ENCODE measurements around the gene MCM5. TPM values are rescaled to one million over a fixed set of nuclear protein-coding genes. Genes with fewer than 3 reads are reported as not detected.

The MCM5 gene
- total RNA-seq, 2 experiments from 2014 or later, result 21.6 to 22.6 TPM

DNA sequence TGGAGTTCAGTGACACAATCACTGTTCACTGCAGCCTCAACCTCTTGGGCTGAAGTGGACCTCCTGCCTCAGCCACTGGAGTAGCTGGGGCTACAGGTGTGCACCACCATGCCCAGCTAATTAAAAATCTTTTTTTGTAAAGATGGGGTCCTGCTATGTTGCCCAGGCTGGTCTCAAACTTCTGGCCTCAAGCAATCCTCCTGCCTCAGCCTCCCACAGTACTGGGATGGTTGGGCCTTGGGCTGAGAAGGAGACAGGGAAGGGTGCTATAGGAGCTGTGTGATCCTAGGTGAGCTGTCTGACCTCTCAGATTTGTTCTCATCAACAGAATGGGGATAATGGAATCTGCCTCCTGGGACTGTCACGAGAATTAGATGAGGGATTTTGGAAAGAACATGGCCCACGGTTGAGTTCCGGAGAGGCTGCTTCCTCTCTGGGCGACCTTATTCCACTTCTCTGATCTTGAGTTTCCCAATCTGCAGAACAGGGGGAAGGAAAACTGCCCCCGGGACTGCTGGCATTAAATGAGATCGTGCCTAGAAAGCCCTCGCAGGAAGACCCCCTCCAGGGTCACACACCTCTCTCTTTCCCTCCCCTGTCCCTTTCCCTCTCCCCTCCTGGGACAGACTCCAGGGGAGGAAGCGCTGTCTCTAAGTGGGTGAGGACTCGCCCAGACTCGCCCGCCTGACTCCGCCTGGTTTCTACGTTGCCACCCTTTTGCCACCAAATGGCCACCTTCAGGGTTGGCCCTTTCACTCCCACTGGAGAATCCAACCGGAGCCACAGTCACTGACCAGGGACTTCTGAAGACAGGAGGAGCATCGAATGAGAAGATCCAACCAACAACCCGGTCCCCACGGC lies 50.1 kb downstream of the MCM5 start:
- Mint-ChIP-seq H3K36me3 (ENCODE audit: low read depth) (no peaks in the 10 kb centered on the region), H3K27ac (no peak overlapping the region), H3K4me1 (ENCODE audit: low read depth) (no peaks in the 10 kb centered on the region), H3K27me3 (no peaks in the 10 kb centered on the region), H3K4me3 (no peak overlapping the region), H3K9me3 (no peaks in the 10 kb centered on the region)
- CTCF ChIA-PET, result no interaction called here
- TF ChIP-seq, protein P1, sequence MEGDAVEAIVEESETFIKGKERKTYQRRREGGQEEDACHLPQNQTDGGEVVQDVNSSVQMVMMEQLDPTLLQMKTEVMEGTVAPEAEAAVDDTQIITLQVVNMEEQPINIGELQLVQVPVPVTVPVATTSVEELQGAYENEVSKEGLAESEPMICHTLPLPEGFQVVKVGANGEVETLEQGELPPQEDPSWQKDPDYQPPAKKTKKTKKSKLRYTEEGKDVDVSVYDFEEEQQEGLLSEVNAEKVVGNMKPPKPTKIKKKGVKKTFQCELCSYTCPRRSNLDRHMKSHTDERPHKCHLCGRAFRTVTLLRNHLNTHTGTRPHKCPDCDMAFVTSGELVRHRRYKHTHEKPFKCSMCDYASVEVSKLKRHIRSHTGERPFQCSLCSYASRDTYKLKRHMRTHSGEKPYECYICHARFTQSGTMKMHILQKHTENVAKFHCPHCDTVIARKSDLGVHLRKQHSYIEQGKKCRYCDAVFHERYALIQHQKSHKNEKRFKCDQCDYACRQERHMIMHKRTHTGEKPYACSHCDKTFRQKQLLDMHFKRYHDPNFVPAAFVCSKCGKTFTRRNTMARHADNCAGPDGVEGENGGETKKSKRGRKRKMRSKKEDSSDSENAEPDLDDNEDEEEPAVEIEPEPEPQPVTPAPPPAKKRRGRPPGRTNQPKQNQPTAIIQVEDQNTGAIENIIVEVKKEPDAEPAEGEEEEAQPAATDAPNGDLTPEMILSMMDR (IDR thresholded peaks at IDR 0.05), result no peak
- Histone ChIP-seq H3K4me3 (ENCODE audit: low read length) (no peak overlapping the region), H3K27ac (ENCODE audit: low read depth in 1 of 2, low read length in 2 of 2) (no peak overlapping the region), H3K27me3 (ENCODE audit: control insufficient read depth in 1 of 2, insufficient read depth in 2 of 2, low read length in 2 of 2) (no peaks in the 10 kb centered on the region), H3K36me3 (ENCODE audit: insufficient read depth, low read length) (no peaks in the 10 kb centered on the region), H3K9me3 (ENCODE audit: control insufficient read depth in 1 of 2, insufficient read depth in 1 of 2, low read length in 2 of 2) (no peaks in the 10 kb centered on the region), H3K4me1 (ENCODE audit: insufficient read depth, low read length) (peaks cover 11% of the 10 kb centered on the region)
- ATAC-seq (ENCODE audit: poor library complexity) (no peak), DNase-seq (no peak)
- POLR2A ChIA-PET, result no interaction called here
- intact Hi-C loops (cut with DNase I, micrococcal nuclease), result no loop called here

DNA sequence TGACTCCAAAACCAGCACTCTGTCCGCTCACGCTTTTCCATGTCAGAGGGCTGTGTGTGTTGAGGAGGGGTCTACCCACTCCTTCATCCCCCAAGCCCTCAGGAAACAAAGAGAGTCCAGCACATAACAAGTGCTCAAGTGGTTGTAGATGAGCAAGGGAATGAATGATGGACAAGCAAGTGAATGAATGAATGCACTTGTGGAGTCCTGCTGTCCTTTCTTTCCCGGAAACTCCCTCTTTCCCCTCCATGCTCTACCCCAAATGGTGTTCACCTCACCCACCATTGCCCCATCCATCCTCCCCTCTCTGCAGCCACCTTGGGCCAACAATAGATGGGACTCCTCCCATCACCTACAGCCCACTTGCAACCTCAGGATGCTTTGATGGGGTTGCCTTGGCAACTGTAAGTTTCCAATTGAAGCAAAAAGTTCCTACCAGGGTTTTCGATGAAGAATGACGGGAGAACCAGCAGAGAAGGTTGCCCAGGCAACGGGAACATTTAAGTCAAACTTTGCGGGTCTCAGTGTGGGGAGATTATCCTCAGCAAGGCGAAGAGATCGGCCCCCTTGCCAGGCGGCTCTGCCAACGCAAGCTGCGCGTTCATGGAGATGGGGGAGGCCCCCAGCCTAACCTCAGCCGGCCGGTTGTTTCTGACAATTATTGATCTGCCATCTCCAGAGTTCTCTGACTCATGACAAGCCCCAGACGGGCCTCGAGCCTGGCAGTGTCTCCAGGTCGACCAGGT lies 51.1 kb downstream of the MCM5 start:
- intact Hi-C loops (cut with DNase I, micrococcal nuclease), result no loop called here
- DNase-seq, result no peak
- no peaks in the 10 kb centered on the region for H3K9me3 ChIP-seq (ENCODE audit: control insufficient read depth in 1 of 2, insufficient read depth in 1 of 2, low read length in 2 of 2)
- no peak overlapping the region for H3K27ac Mint-ChIP-seq
- no peaks in the 10 kb centered on the region for H3K36me3 Mint-ChIP-seq (ENCODE audit: low read depth)
- H3K27me3 Mint-ChIP-seq, result no peaks in the 10 kb centered on the region
- no peak overlapping the region for H3K27ac ChIP-seq (ENCODE audit: low read depth in 1 of 2, low read length in 2 of 2)
- ChIA-PET CTCF (no interaction called here), POLR2A (no interaction called here)
- H3K4me3 Mint-ChIP-seq, result no peak overlapping the region
- H3K9me3 Mint-ChIP-seq, result no peaks in the 10 kb centered on the region
- H3K4me1 Mint-ChIP-seq (ENCODE audit: low read depth), result no peaks in the 10 kb centered on the region
- TF ChIP-seq, protein P1 (IDR thresholded peaks at IDR 0.05), result no peak
- H3K36me3 ChIP-seq (ENCODE audit: insufficient read depth, low read length), result no peaks in the 10 kb centered on the region
- H3K27me3 ChIP-seq (ENCODE audit: control insufficient read depth in 1 of 2, insufficient read depth in 2 of 2, low read length in 2 of 2), result no peaks in the 10 kb centered on the region
- peaks cover 11% of the 10 kb centered on the region for H3K4me1 ChIP-seq (ENCODE audit: insufficient read depth, low read length)
- H3K4me3 ChIP-seq (ENCODE audit: low read length), result no peak overlapping the region
- ATAC-seq (ENCODE audit: poor library complexity), result no peak

DNA sequence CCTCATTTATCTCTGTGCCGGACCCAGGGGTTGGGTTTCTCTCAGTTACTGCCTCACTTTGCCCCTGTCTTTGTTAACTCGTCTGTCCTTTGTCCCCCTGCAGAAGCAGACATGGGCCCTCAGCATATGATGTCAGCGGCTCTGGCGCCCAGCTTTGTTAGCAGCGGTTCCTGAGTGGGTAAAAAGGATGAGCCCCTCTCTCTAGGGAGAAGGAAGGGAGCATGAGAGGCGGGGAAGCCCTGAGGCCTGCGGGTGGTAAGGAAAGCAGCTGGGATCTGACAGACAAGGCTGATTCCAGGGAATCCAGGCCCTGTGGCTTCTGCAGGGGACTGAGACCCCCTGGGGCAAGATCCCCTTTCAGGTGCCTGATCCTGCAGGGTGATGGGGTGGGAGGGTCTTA lies 51.7 kb downstream of the MCM5 start:
- no peak overlapping the region for H3K27ac Mint-ChIP-seq
- DNase-seq (no peak), ATAC-seq (ENCODE audit: poor library complexity) (no peak)
- H3K4me3 Mint-ChIP-seq, result no peak overlapping the region
- H3K4me3 ChIP-seq (ENCODE audit: low read length), result no peak overlapping the region
- H3K4me1 ChIP-seq (ENCODE audit: insufficient read depth, low read length), result peaks cover 11% of the 10 kb centered on the region
- H3K27me3 ChIP-seq (ENCODE audit: control insufficient read depth in 1 of 2, insufficient read depth in 2 of 2, low read length in 2 of 2), result no peaks in the 10 kb centered on the region
- H3K27ac ChIP-seq (ENCODE audit: low read depth in 1 of 2, low read length in 2 of 2), result no peak overlapping the region
- H3K4me1 Mint-ChIP-seq (ENCODE audit: low read depth), result no peaks in the 10 kb centered on the region
- no peaks in the 10 kb centered on the region for H3K9me3 ChIP-seq (ENCODE audit: control insufficient read depth in 1 of 2, insufficient read depth in 1 of 2, low read length in 2 of 2)
- intact Hi-C loops (cut with DNase I, micrococcal nuclease), result no loop called here
- no peaks in the 10 kb centered on the region for H3K27me3 Mint-ChIP-seq
- ChIA-PET CTCF (no interaction called here), POLR2A (no interaction called here)
- TF ChIP-seq, protein P1 (IDR thresholded peaks at IDR 0.05), result no peak
- no peaks in the 10 kb centered on the region for H3K36me3 ChIP-seq (ENCODE audit: insufficient read depth, low read length)
- no peaks in the 10 kb centered on the region for H3K36me3 Mint-ChIP-seq (ENCODE audit: low read depth)
- no peaks in the 10 kb centered on the region for H3K9me3 Mint-ChIP-seq

All from CD4-positive, alpha-beta T cell (primary cell).